PFSK-1 (cell line): Measurements from ENCODE around the gene LAMC3.

Experiments
- FOXP2 ChIP-seq: optimal IDR thresholded peaks from 2 replicates; pipeline ENCODE3; 2011; ENCODE audit warnings: borderline replicate concordance, control low read depth, inconsistent platforms; ENCODE audit not compliant: insufficient read depth; ENCODE audit errors: extremely low read length, extremely low read depth
- POLR2AphosphoS5 ChIP-seq: IDR thresholded peaks from 2 replicates; pipeline ENCODE4 v1.6.1; 2012; ENCODE audit warnings: low read depth, mild to moderate bottlenecking, control low read depth, low read length, moderate library complexity
- REST ChIP-seq, 2 experiments: IDR thresholded peaks; 2 replicates each; pipeline versions ENCODE4 v1.6.1 to v1.8.0; 2011 to 2012; ENCODE audit warnings: low read depth in 2 of 2, low read length in 2 of 2, control low read depth in 1 of 2, inconsistent platforms in 1 of 2, mild to moderate bottlenecking in 1 of 2, moderate library complexity in 1 of 2; ENCODE audit not compliant: insufficient read depth in 1 of 2
- SIN3A ChIP-seq: IDR thresholded peaks from 2 replicates; pipeline ENCODE4 v1.6.1; 2012; ENCODE audit warnings: mild to moderate bottlenecking, low read length, moderate library complexity, borderline replicate concordance; ENCODE audit not compliant: insufficient read depth
- TAF1 ChIP-seq: IDR thresholded peaks from 2 replicates; pipeline ENCODE4 v1.6.1; 2012; ENCODE audit warnings: low read length, control low read depth, borderline replicate concordance; ENCODE audit not compliant: insufficient read depth

LAMC3 gene

DNA sequence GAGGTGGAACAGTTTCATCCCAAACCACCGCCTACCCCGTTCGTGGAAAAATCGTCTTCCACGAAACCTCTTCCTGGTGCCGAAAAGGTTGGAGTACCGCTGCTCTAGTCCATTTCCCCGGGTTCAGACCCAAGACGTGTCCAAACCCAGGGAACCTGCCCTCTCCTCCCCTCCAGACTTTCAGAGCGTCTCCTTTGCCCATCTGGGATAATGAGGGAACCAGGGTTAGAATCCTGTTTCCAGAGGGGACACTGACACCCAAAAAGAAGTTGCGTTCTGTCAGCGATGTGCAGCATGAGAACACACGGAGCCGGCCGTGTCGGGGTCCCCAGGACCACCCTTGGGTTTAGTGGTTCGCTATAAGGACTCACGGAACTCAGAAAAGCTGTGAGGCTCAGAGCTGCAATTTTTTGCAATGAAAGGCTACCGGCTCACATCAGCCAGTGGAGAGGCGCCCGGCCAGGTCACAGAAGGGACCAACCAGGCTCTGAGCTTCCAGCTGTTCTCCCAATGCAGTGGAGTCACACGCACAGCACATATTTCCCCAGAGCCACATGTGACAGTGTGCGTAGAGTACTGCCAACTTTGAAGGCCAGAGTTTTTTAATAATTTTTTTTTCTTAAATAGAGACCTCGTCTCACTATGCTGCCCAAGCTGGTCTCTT lies 19.4 kb downstream of the LAMC3 start:
- TF ChIP-seq SIN3A (no peak), TAF1 (no peak), REST (IDR thresholded peaks at IDR 0.05; ENCODE audit: insufficient read depth in 1 of 2, low read depth in 2 of 2, low read length in 2 of 2) (no peak), POLR2AphosphoS5 (no peak), FOXP2 (no peak)

DNA sequence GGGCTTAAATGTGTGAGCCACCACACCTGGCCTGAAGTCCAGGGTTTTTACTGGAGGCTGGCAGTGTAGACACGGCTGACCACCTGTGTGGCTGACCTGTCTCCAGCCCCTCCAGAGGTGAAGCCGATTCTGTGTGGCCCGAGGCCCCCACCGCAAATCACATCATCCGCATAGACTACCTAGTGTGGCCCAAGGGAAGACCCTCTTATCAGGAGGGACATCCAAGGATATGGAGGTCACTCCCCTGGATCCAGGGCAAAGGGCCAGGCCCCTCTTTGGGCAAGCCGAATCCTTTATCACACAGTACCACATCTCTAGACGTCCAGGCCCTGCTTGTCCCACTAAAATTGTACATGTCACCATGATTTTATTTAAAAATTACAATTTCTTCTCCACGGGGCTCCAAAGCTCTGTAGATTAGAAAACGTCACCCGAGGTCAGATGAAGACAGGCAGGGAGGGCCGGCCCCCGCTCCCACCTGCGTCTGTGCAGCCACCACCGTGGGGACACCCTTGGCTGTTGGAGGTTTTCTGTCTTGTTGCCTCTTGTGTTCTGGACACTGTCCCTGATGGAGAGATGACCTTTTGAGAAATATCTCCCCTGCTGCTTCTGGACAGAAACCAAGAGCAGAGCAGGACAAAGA lies 20.1 kb downstream of the LAMC3 start:
- TF ChIP-seq TAF1 (no peak), POLR2AphosphoS5 (no peak), SIN3A (no peak), REST (IDR thresholded peaks at IDR 0.05; ENCODE audit: insufficient read depth in 1 of 2, low read depth in 2 of 2, low read length in 2 of 2) (no peak), FOXP2 (no peak)

GRCh38 chr9:131029574-131029952 lies 20.6 kb downstream of the LAMC3 start:
- no peak for TF ChIP-seq FOXP2
- TF ChIP-seq SIN3A, result no peak
- no peak for TF ChIP-seq REST (IDR thresholded peaks at IDR 0.05; ENCODE audit: insufficient read depth in 1 of 2, low read depth in 2 of 2, low read length in 2 of 2)
- TF ChIP-seq TAF1, result no peak
- no peak for TF ChIP-seq POLR2AphosphoS5

DNA sequence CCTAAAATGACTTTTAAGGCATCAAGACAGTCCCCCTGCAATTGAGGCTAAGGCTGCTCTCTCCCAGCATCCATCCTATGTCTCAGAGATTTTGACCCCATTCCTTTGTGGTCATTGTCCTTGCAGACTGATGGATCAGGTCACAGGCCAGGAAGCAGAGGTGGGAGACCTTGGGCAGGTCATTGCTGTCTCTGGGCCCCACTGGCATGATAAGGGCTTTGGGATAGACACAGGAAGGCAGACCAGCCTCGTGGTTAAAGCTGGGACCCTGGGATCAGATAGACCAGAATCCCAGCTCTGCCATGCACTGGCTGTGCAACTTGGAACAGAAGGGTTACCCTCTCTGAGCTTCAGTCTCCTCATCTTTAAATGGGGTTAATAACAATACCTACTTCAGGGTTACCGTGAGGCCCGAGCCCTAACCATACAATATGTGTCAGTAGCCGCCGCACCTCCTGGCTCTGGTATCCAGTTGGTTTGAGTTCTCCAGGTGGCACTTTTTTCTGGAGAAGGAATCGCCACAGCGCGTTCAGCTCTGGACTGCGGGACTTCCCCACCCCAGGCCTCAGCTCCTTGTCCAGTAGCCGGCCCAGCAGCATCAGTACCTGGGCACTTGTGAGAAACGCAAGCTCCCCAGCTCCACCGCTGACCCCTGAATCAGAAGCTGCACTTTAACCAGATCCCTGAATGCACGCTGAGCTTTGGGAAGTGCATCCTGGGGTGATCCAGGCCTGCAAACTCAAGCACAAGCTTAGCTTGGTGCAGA lies 21.4 kb downstream of the LAMC3 start:
- TF ChIP-seq SIN3A (no peak), TAF1 (no peak), POLR2AphosphoS5 (no peak), REST (IDR thresholded peaks at IDR 0.05; ENCODE audit: insufficient read depth in 1 of 2, low read depth in 2 of 2, low read length in 2 of 2) (no peak), FOXP2 (no peak)
